HEK293 (cell line): Measurements from ENCODE around the gene WWOX.

Source experiments
- CTCF ChIA-PET: fragments of 350-600 bp; formaldehyde crosslinking; extraction: SDS; loops from one replicate; lab custom pipeline; 2021; ENCODE audit warnings: antibody characterized with exemption; lab: Yijun Ruan, JAX
- POLR2A ChIA-PET: fragments of 300-600 bp; formaldehyde crosslinking; extraction: SDS; loops from one replicate; lab custom pipeline; 2020; ENCODE audit warnings: antibody characterized with exemption, inconsistent platforms; lab: Yijun Ruan, JAX
- H3K27ac ChIP-seq: fragments of 200-500 bp; sonication (Bioruptor generic); 2 replicates; pipeline ENCODE4 v1.5.1; 2014; ENCODE audit warnings: low read depth, low read length, control low read depth, inconsistent platforms; ENCODE audit errors: extremely low read depth
- H3K36me3 ChIP-seq, 2 experiments: fragments of 200-500 bp in 1 of 2; sonication (Bioruptor generic) in 1 of 2; 1 replicate in 1 of 2; 2 replicates in 1 of 2; pipeline ENCODE4 v1.5.1; 2014 to 2017; ENCODE audit warnings: inconsistent platforms in 2 of 2, low read length in 2 of 2; ENCODE audit not compliant: control insufficient read depth in 2 of 2, insufficient read depth in 1 of 2
- H3K4me1 ChIP-seq: fragments of 200-500 bp; sonication (Bioruptor generic); 2 replicates; pipeline ENCODE4 v1.5.1; 2014; ENCODE audit warnings: mild to moderate bottlenecking, low read length, inconsistent platforms; ENCODE audit not compliant: control insufficient read depth, insufficient read depth
- H3K4me3 ChIP-seq: 2 replicates; pipeline ENCODE4 v1.5.1; 2011; ENCODE audit warnings: low read depth, mild to moderate bottlenecking, control low read depth, low read length, moderate library complexity
- H3K9me3 ChIP-seq: fragments of 200-500 bp; sonication (Bioruptor generic); 2 replicates; pipeline ENCODE4 v1.5.1; 2014; ENCODE audit warnings: low read depth, low read length, inconsistent platforms; ENCODE audit not compliant: control insufficient read depth, insufficient read depth
- KLF8 ChIP-seq: fragments of 450-650 bp; formaldehyde crosslinking; IDR thresholded peaks from 2 replicates; pipeline ENCODE4 v1.5.1; 2016; ENCODE audit warnings: missing biosample characterization, missing genetic modification characterization
- TCF7L2 ChIP-seq: IDR thresholded peaks from 2 replicates; pipeline ENCODE4 v1.6.1; 2011; ENCODE audit warnings: low read depth, mild to moderate bottlenecking, inconsistent platforms, low read length, moderate library complexity, borderline replicate concordance
- WT1 ChIP-seq: fragments of 450-650 bp; formaldehyde crosslinking; IDR thresholded peaks from 2 replicates; pipeline ENCODE4 v1.5.1; 2016; ENCODE audit warnings: missing biosample characterization, missing genetic modification characterization
- ZBTB17 ChIP-seq: fragments of 450-650 bp; formaldehyde crosslinking; IDR thresholded peaks from 2 replicates; pipeline ENCODE4 v1.5.1; 2016; ENCODE audit warnings: missing biosample characterization, missing genetic modification characterization
- ZFP69B ChIP-seq: fragments of 450-650 bp; formaldehyde crosslinking; IDR thresholded peaks from 2 replicates; pipeline ENCODE4 v1.5.1; 2016; ENCODE audit warnings: missing biosample characterization, missing genetic modification characterization
- ZNF169 ChIP-seq: fragments of 450-650 bp; formaldehyde crosslinking; IDR thresholded peaks from 2 replicates; pipeline ENCODE4 v1.5.1; 2016; ENCODE audit warnings: missing biosample characterization, missing genetic modification characterization
- ZNF184 ChIP-seq: fragments of 450-650 bp; IDR thresholded peaks from 2 replicates; pipeline ENCODE4 v1.5.1; 2018; ENCODE audit warnings: missing biosample characterization, mild to moderate bottlenecking, missing genetic modification characterization
- ZNF266 ChIP-seq: fragments of 450-650 bp; formaldehyde crosslinking; IDR thresholded peaks from 2 replicates; pipeline ENCODE4 v1.5.1; 2016; ENCODE audit warnings: missing biosample characterization, missing genetic modification characterization, low read depth
- ZNF324 ChIP-seq: fragments of 450-650 bp; formaldehyde crosslinking; IDR thresholded peaks from 2 replicates; pipeline ENCODE4 v1.5.1; 2016; ENCODE audit warnings: missing biosample characterization, missing genetic modification characterization
- ZNF391 ChIP-seq: fragments of 450-650 bp; formaldehyde crosslinking; IDR thresholded peaks from 2 replicates; pipeline ENCODE4 v1.5.1; 2016; ENCODE audit warnings: low read depth, missing biosample characterization, missing genetic modification characterization, borderline replicate concordance
- ZNF433 ChIP-seq: fragments of 450-650 bp; formaldehyde crosslinking; IDR thresholded peaks from 2 replicates; pipeline ENCODE4 v1.5.1; 2016; ENCODE audit warnings: missing biosample characterization, missing genetic modification characterization, low read depth
- ZNF544 ChIP-seq: fragments of 450-650 bp; formaldehyde crosslinking; IDR thresholded peaks from 2 replicates; pipeline ENCODE4 v1.5.0; 2017; ENCODE audit warnings: missing biosample characterization, missing genetic modification characterization
- ZNF548 ChIP-seq: fragments of 450-650 bp; formaldehyde crosslinking; IDR thresholded peaks from 2 replicates; pipeline ENCODE4 v1.5.1; 2016; ENCODE audit warnings: missing biosample characterization, missing genetic modification characterization
- ZNF549 ChIP-seq: fragments of 450-650 bp; IDR thresholded peaks from 2 replicates; pipeline ENCODE4 v1.5.1; 2018; ENCODE audit warnings: missing biosample characterization, missing genetic modification characterization, mild to moderate bottlenecking, inconsistent platforms, moderate library complexity
- ZNF623 ChIP-seq: fragments of 450-650 bp; formaldehyde crosslinking; IDR thresholded peaks from 2 replicates; pipeline ENCODE4 v1.5.1; 2016; ENCODE audit warnings: missing biosample characterization, missing genetic modification characterization
- ZNF747 ChIP-seq: fragments of 450-650 bp; formaldehyde crosslinking; IDR thresholded peaks from 2 replicates; pipeline ENCODE4 v1.5.1; 2016; ENCODE audit warnings: missing biosample characterization, missing genetic modification characterization
- TF ChIP-seq, protein P1 (sequence below): fragments of 450-650 bp; formaldehyde crosslinking; IDR thresholded peaks from 2 replicates; pipeline ENCODE4 v1.5.1; 2017; ENCODE audit warnings: missing biosample characterization, missing genetic modification characterization
- TF ChIP-seq, protein P2 (sequence below): fragments of 450-650 bp; formaldehyde crosslinking; IDR thresholded peaks from 2 replicates; pipeline ENCODE4 v1.5.1; 2016; ENCODE audit warnings: missing biosample characterization, missing genetic modification characterization
- TF ChIP-seq, protein P3 (sequence below): fragments of 450-650 bp; formaldehyde crosslinking; IDR thresholded peaks from 2 replicates; pipeline ENCODE4 v1.5.1; 2017; ENCODE audit warnings: missing biosample characterization, missing genetic modification characterization
- TF ChIP-seq, protein P4 (sequence below): fragments of 450-650 bp; formaldehyde crosslinking; IDR thresholded peaks from 2 replicates; pipeline ENCODE4 v1.5.1; 2016; ENCODE audit warnings: missing biosample characterization, missing genetic modification characterization, borderline replicate concordance
- TF ChIP-seq, protein P5 (sequence below): fragments of 450-650 bp; IDR thresholded peaks from 2 replicates; pipeline ENCODE4 v1.5.1; 2018; ENCODE audit warnings: missing biosample characterization, missing genetic modification characterization

The WWOX gene

DNA sequence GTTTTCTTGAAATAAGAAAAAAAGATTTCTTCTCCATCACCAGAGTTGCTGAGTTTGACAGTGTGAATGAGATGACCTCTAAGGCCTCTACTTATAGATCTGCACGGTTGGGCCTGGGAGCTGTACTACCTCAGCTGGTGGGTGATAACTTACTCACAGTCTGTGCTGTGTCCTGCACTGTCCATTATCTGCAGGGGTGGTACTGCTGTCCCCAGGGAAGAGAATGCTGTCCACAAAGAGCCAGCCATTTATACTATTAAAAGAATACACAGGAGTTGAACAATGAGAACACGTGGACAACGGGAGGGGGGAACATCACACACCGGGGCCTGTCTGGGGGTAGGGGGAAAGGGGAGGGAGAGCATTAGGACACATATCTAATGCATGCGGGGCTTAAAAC is 655.3 kb downstream of the WWOX start (continued):
- TF ChIP-seq ZNF548 (tag by site-specific recombination) (no peak), ZBTB17 (tag by site-specific recombination) (no peak), ZNF544 (tag by site-specific recombination) (no peak), ZNF391 (tag by site-specific recombination) (no peak), ZNF747 (tag by site-specific recombination) (no peak)
- TF ChIP-seq, protein P1, sequence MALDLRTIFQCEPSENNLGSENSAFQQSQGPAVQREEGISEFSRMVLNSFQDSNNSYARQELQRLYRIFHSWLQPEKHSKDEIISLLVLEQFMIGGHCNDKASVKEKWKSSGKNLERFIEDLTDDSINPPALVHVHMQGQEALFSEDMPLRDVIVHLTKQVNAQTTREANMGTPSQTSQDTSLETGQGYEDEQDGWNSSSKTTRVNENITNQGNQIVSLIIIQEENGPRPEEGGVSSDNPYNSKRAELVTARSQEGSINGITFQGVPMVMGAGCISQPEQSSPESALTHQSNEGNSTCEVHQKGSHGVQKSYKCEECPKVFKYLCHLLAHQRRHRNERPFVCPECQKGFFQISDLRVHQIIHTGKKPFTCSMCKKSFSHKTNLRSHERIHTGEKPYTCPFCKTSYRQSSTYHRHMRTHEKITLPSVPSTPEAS (tag by site-specific recombination), result no peak
- TF ChIP-seq, protein P2, sequence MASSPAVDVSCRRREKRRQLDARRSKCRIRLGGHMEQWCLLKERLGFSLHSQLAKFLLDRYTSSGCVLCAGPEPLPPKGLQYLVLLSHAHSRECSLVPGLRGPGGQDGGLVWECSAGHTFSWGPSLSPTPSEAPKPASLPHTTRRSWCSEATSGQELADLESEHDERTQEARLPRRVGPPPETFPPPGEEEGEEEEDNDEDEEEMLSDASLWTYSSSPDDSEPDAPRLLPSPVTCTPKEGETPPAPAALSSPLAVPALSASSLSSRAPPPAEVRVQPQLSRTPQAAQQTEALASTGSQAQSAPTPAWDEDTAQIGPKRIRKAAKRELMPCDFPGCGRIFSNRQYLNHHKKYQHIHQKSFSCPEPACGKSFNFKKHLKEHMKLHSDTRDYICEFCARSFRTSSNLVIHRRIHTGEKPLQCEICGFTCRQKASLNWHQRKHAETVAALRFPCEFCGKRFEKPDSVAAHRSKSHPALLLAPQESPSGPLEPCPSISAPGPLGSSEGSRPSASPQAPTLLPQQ, result no peak
- TF ChIP-seq, protein P3, sequence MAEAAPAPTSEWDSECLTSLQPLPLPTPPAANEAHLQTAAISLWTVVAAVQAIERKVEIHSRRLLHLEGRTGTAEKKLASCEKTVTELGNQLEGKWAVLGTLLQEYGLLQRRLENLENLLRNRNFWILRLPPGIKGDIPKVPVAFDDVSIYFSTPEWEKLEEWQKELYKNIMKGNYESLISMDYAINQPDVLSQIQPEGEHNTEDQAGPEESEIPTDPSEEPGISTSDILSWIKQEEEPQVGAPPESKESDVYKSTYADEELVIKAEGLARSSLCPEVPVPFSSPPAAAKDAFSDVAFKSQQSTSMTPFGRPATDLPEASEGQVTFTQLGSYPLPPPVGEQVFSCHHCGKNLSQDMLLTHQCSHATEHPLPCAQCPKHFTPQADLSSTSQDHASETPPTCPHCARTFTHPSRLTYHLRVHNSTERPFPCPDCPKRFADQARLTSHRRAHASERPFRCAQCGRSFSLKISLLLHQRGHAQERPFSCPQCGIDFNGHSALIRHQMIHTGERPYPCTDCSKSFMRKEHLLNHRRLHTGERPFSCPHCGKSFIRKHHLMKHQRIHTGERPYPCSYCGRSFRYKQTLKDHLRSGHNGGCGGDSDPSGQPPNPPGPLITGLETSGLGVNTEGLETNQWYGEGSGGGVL (tag by site-specific recombination), result no peak

DNA sequence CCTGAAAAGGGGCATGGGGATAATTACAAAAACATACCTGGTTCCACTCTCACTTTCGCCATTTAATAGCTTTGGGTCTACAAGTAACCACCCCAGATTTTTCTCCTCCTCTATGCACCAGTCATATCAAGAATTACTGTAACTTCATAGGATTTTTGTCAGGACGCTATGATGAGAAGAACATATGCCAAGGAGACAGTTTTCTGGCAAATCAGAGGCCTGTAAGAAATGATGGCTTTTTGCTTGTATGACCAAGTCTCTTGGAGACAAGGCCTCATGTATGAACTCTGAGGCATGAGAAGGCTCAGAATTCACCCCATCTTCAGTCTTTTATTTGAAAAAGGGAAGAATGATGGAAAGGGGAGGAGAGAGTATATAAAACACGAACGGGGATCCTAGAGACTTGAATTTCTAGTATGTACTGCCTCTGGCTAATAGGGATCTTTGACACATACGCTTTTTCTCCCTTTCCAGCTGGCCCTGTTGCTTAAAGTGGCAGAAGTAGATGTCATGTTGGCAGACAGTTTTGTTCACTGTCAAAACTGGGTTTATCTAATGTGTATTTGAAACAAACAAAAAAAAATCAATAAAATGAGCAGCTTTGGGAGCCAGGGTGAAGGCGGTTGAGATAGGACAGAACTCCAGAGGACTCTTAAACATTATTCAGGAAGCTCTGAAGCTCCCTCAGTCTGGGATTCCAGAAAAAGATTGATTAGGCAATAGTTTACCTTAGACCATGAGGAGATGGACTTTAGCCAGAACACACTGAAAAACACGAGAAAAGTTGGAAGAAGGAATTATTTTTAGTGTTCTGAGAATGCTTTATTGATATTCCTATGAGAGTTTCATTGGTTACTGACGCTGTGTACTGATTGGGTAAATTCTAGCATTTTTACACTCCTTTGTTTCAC is 656.6 kb downstream of the WWOX start:
- Histone ChIP-seq H3K36me3 (no peaks in the 10 kb centered on the region), H3K9me3 (no peaks in the 10 kb centered on the region), H3K4me3 (no peak overlapping the region), H3K4me1 (peaks cover 4% of the 10 kb centered on the region; the same call in 1 of the 2 replicates), H3K27ac (no peak overlapping the region)
- POLR2A ChIA-PET, result no interaction called here
- CTCF ChIA-PET, result no interaction called here
- TF ChIP-seq ZFP69B (tag by site-specific recombination) (no peak), WT1 (no peak), ZNF391 (tag by site-specific recombination) (no peak), ZNF324 (tag by site-specific recombination) (no peak), ZNF266 (tag by site-specific recombination) (no peak), ZNF623 (tag by site-specific recombination) (no peak)

DNA sequence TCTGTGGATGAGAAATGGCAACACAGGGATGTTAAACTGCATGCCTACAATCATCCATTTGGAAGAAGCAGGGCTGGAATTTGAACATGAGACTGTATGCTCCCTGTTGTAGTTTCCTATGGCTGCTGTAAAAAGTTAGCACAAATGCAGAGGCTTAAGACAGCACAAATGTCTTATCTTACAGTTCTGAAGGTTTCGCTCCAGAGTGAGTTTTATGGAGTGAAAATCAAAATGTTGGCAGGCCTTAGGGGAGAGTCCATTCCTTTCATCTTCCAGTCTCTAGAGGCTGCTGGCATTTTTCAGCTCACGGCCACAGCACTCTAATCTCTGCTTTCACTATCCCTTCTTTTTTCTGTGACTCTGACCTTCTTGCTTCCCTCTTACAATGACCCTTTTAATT is 660.1 kb downstream of the WWOX start:
- POLR2A ChIA-PET, result no interaction called here
- Histone ChIP-seq H3K27ac (no peak overlapping the region), H3K36me3 (no peaks in the 10 kb centered on the region), H3K9me3 (no peaks in the 10 kb centered on the region), H3K4me3 (no peak overlapping the region), H3K4me1 (no peaks in the 10 kb centered on the region)
- CTCF ChIA-PET, result no interaction called here
- TF ChIP-seq, protein P4, sequence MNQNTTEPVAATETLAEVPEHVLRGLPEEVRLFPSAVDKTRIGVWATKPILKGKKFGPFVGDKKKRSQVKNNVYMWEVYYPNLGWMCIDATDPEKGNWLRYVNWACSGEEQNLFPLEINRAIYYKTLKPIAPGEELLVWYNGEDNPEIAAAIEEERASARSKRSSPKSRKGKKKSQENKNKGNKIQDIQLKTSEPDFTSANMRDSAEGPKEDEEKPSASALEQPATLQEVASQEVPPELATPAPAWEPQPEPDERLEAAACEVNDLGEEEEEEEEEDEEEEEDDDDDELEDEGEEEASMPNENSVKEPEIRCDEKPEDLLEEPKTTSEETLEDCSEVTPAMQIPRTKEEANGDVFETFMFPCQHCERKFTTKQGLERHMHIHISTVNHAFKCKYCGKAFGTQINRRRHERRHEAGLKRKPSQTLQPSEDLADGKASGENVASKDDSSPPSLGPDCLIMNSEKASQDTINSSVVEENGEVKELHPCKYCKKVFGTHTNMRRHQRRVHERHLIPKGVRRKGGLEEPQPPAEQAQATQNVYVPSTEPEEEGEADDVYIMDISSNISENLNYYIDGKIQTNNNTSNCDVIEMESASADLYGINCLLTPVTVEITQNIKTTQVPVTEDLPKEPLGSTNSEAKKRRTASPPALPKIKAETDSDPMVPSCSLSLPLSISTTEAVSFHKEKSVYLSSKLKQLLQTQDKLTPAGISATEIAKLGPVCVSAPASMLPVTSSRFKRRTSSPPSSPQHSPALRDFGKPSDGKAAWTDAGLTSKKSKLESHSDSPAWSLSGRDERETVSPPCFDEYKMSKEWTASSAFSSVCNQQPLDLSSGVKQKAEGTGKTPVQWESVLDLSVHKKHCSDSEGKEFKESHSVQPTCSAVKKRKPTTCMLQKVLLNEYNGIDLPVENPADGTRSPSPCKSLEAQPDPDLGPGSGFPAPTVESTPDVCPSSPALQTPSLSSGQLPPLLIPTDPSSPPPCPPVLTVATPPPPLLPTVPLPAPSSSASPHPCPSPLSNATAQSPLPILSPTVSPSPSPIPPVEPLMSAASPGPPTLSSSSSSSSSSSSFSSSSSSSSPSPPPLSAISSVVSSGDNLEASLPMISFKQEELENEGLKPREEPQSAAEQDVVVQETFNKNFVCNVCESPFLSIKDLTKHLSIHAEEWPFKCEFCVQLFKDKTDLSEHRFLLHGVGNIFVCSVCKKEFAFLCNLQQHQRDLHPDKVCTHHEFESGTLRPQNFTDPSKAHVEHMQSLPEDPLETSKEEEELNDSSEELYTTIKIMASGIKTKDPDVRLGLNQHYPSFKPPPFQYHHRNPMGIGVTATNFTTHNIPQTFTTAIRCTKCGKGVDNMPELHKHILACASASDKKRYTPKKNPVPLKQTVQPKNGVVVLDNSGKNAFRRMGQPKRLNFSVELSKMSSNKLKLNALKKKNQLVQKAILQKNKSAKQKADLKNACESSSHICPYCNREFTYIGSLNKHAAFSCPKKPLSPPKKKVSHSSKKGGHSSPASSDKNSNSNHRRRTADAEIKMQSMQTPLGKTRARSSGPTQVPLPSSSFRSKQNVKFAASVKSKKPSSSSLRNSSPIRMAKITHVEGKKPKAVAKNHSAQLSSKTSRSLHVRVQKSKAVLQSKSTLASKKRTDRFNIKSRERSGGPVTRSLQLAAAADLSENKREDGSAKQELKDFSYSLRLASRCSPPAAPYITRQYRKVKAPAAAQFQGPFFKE (tag by site-specific recombination), result no peak
- TF ChIP-seq ZNF184 (tag by site-specific recombination) (no peak), ZNF433 (tag by site-specific recombination) (no peak), ZNF549 (tag by site-specific recombination) (no peak), WT1 (no peak), KLF8 (tag by site-specific recombination) (no peak), ZNF169 (tag by site-specific recombination) (no peak), TCF7L2 (no peak)
- TF ChIP-seq, protein P5, sequence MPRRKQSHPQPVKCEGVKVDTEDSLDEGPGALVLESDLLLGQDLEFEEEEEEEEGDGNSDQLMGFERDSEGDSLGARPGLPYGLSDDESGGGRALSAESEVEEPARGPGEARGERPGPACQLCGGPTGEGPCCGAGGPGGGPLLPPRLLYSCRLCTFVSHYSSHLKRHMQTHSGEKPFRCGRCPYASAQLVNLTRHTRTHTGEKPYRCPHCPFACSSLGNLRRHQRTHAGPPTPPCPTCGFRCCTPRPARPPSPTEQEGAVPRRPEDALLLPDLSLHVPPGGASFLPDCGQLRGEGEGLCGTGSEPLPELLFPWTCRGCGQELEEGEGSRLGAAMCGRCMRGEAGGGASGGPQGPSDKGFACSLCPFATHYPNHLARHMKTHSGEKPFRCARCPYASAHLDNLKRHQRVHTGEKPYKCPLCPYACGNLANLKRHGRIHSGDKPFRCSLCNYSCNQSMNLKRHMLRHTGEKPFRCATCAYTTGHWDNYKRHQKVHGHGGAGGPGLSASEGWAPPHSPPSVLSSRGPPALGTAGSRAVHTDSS (tag by site-specific recombination), result no peak
